HG03108 (cell line): Measurements from ENCODE around the gene GCHFR.

Source experiments
- ATAC-seq: cut with Tn5 transposase; IDR thresholded peaks from one replicate; pipeline ENCODE4 v1.9.1; 2021; ENCODE audit warnings: moderate library complexity; ENCODE audit not compliant: unreplicated experiment

The GCHFR gene

DNA sequence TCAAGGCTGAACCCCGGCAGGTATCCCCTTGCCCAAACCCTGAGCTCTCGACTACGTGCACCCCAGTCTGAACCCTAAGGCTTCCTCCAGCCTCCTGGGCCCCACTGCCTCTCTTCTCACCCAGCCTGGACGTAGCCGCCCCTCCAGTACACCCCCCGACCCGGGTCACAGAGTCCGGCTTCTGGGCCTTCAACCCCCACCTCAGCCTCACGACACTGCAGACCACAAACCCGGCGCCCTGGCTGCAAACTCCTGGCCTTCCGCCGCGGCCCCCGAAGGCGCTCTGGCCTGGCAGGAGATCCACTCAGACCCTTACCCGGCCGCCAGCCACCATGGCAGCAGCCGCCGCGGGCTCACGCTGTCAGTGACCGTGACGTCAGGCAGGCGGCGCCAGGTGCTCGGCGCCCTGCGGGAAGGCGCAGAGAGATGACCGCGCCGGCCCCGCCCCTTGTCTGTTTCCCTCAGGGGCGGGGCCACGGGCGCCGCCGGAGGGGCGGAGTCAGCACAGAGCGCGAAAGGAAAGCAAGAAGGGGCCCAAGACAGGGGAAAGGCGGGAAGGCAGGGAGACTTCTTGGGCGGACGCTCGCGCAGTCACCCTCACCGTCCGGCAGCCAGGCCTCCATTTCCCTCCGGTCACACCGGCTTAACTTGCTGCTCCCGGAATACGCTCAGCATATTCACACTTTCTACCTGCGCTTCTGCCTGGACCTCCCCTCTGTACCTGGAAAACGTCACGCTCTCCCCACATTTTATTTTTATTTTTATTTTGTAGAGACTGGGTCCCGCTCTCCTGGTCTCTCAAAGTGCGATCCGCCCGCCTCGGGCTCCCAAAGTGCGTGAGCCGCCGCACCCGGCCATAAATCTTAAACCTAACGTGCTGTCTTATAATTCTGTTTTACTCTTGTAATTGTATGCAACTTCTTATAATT lies 8.7 kb upstream of the GCHFR start, which contains the start of gene RMDN3:
Gene RMDN3 (minus strand): TSS at position 372 of the 929 bp plus-strand sequence. CDS start 471 bp downstream, outside the sequence.
- peak; percentile 68 for ATAC-seq

DNA sequence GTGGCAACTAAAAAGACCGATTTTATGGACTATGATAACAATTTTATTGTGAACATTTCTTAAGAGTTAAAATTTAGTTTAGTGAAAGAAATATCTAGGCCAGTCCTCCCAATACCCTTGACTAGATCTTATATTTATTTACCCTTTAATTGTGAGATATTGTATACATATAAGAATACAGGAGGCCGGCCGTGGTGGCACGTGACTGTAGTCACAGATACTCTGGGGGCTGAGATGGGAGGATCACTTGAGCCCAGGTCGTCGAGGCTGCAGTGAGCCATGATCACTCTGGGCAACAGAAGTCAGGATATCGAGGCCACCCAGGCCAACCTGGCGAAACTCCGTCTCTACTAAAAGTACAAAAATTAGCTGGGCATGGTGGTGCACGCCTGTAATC lies 8.1 kb upstream of the GCHFR start:
- no peak for ATAC-seq

DNA sequence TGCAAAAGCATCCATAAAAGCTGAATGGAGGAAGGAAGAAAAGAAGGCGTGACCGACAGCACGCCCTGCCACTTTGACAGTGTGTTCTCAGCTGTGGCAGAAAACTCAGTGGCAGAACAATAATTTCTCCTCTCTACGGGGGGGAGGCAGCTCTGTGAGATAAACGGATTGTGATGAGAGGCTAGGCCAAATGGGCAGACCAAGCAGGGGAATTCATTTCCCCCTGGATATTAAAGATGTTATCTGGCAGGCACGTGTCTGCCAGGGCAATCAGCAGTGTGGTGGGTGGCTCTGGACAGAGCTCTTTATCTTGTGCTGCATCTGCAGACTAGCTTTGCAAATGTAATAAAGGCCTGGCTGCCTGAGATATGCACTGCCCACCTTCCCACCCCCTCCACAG lies 6.9 kb upstream of the GCHFR start:
- ATAC-seq = no peak

DNA sequence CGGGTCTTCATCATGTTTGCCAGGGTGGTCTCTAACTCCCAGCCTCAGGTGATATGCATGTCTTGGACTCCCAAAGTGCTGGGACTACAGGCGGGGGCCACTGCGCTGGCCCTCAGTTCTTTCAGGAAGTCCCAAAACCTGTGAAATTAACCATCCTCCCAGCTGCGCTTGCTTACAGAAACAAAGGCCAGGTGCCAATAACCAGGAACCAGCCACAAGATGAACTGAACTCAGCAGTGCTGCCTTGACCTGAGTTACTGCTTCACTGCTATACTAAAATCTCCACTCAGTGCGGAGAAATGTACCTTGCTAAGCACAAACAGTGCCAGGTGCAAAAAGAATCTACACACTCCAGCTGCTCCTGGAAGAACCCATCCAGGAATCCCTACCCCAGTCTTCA lies 3.9 kb upstream of the GCHFR start:
- no peak for ATAC-seq

DNA sequence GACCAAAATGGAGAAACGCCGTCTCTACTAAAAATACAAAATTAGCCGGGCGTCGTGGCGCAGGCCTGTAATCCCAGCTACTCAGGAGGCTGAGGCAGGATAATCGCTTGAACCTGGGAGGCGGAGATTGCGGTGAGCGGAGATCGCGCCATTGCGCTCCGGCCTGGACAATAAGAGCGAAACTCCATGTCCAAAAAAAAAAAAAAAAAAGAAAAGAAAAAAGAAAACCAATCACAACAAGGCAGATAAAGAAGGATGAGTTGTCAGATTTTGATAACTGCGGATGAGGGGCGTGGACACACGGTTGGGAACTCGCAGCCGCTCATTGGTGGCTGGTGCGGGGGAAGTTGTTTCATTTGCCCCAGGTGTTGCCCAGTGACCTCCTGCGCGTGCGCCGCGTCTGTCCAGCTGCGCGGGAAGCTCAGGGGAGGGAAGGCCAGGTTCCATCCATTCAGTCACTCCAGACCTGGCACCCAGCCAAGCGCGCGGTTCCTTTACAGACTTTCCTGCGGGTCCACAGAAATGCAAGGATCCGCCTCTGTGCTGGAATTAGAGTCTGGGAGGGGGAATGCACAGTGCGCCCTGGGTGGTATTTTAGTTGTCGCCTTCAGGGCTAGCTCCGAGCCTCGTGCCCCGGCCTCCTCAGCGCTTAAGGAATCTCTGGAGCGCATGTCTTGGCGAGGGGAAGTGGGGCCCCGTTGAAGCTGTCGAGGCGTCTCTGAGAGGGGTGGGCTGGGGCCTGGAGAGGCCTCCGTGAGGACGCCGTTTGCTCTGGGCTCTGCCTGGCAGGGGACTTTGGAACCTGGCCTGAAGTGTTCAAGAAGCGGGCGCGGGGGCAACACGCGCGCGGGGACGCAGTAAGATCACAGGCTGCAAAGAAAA lies 708 bp upstream of the GCHFR start:
- no peak for ATAC-seq

DNA sequence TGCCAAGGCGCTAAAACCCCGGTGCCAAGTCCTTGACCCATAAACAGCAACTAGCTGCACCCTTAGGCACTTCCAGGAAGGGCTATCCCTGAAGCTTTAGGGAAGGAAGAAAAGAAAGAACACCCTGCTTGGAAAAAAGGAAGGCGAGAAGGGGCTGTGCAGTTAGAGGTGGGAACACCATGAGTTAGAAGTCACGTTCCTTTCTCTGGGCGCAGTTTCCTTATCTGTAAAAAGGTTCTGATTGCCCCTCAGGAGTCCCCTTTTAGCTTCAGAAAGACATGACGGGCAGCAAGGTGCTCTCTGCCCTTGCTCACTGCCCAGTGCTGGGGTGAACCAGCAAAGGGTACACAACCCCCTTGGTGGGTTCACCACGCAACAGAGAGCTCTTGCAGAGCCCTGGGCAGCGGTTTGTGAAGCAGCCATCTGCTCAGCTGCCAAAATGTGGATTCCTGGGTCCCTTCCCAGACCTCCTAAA lies 798 bp downstream of the GCHFR start:
- no peak for ATAC-seq

DNA sequence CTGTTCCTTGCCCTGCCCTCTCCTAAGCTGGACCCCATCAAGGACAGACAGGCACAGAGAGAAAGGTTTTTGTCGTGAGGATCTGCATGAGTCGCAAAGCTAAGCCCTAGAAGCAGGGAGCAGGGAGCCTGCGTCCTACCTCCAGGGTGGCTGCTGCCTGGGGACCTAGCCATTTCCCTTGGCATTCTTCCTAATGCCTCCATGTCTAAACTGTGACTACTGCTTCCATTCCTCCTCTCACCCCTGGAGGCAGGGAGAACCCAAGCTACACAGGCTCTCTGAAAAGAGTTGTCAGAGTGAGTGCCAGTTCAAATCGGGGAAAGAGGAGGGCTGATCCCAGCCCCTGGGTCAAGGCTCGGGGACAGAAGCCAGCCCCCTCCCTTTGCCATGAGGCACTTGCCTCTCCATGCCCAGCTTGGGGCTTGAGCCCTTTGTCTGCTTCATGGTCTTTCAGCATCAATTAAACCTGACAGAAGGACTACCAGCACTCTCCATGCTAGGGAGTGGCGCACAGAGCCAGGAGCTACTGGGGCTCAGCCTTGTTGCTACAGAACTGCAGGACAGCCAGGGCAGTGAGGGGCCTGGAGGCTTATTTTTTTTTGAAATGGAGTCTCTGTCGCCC lies 2.4 kb downstream of the GCHFR start:
- no peak for ATAC-seq

DNA sequence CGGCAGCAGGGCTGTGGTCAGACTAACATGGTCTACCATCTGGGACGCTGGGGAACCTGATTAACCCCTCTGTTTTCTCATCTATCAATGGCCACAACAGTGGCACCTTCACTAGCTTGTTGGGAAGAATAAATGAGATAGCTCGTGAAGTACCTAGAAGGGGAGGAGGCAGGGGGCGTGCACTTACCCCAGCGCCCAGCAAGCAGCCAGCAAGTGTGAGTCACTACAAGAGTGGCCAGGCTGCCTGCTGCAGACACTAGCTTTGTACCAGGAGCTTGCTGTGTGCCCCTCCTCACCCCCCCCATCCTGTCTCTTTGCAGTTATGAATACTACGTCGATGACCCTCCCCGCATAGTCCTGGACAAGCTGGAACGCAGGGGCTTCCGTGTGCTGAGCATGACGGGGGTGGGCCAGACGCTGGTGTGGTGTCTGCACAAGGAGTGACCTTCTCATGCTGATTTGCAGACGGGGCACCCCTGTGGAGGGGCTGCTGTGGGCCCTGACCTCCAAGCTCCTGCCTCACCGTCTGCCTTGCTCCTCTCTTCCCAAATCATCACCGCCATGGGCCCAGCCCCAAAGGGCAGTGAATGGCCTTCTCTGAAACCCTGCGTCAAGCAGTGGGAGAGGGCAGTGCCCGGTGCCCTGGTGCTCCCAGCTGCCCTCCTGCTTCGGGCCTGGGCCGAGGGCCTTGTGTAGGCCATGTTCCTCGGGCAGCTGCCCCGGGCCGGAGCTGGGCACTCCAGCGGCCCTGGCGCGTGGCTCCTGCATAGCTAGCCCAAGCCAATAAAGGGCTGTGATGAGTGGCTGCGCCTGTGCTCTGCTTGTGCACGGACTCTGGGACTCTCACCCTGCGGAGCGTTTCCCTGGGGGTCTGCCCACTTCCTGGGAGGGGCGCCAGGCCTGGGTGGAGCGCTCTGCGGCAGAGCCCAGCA lies 3.3 kb downstream of the GCHFR start:
- ATAC-seq = no peak

DNA sequence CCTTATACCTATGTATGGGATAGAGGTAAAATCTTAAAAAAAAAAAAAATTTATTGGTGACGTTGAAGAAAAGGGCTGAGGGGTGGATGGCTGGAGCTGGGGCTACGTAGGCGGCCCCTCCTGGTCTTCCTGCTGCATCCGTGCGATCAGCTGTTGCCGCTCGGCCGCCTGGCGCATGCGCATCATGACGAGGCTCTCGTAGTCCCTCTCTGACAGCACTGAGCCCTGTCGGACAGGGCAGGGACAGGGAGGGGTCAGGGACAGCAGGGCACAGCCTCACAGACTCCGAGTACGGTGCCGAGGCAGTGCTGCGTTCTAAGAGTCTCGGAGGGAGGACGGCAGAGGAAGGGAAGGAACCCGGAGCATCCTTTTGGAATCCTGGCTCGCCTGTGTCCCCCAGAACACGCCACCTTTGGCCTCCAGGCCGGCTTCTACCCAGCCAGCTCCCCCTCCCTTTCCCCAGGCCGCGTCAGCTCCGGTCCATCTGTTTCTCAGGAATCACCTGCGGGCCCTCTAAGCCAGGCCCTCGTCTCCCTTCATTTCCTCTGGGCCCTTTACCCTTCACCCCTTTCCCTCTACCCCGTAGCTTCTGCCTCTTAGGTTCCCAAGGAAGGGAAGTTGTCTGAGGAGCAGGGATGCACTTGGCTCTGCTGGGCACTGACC lies 4.1 kb downstream of the GCHFR start:
- ATAC-seq = no peak

DNA sequence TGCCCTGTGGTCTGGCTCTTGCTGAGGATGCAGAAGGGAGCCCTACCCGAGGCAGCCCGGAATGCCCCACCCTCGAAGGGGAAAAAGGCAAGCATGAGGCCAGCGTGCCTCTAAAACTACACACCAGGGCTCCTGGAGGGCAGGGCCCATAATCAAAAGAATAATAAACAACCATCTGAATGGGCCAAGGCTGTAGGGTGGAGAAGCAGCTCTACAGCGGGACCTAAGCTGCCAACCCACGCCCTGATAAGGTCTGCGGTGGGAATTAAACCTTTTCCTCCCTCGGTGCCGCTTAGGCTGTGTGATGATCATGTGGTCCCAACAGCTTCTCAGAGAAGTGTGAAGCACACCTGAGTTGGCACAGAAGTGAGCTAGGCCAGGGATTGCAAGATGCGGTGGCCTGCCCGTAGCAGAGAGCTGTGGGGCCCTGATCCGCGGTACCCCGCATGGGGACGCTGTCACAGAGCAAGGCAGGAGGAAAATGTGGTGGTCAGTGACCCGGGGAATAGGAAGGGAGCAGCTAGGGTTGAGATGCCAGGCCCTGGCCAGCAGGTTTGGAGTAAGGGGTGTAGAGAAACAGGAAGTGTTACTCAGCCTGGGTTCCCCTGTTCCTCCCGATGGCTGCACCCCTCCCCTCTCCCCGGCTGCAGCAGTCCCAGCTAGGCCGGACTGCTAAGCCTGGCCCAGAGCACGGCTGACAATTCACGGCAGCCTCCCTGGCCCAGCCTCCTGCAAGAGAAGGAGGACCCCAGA lies 4.8 kb downstream of the GCHFR start:
- no peak for ATAC-seq

DNA sequence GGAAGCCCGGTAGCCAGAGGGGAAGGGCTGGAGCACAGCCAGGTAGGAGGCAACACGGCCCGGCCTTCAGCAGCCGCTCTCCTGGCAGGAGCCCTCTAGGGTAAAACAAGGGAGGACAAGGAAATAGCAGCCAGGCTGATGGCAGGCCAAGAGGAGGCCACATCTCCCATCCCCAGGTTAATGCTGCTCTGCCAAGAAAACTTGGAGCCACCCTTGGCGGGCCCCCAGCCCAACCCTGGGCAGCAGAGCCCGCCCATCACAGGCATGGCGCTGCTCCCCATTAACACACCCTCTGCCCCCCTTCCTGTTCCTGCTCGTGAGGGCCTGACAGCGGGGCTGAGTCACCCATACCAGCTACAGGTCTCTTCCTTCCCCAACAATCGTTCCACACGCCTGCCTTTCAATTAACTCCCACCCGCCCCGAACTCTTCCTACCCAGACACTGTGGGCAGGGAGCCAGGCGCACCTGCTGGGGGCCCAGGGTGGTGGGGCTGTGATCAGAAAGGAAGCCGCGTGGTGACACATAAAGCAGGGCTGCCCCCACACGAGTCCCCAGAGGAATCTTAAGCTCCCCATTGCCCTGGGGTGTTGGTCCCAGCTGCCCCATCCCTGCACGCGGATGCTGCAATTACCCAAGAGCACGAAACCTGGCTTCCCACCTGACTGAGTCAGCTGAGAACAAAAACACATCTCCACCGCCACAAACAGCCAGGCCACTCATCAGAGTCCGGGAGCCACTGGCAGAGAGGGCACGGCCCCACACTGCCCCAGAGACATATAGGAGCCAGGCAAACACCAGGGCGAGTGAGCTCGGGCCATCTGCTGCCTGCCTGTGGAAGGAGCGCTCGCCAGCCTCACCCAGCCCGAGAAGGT lies 5.6 kb downstream of the GCHFR start, which contains the start of gene C15orf62:
Gene C15orf62 (plus strand): TSS at position 707 of the 873 bp plus-strand sequence. CDS start 516 bp downstream, outside the sequence.
- peak; percentile 40 for ATAC-seq

DNA sequence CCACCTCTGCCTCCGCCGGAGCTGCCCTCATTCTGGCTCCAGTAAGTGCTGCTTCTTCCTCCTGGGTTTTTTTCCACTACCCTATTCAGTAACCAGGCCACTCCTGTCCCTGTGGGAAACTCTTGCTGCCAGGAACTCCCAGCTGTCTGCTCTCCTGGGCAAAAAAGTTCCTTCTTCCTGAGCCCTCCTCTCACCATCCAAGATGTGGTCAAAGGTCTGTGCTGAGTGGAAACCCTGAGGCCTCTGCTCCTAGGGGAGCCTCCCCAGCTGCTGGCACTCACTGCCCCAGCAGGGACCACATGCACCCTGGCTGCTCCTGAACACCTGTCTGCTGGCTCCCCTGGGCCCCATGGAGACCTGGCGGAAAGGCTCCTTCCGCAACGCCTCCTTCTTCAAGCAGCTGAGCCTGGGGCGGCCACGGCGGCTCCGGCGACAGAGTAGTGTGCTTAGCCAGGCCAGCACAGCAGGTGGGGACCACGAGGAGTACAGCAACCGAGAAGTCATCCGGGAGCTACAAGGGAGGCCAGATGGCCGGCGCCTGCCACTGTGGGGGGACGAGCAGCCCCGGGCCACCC lies 6.4 kb downstream of the GCHFR start:
- ATAC-seq = no peak

DNA sequence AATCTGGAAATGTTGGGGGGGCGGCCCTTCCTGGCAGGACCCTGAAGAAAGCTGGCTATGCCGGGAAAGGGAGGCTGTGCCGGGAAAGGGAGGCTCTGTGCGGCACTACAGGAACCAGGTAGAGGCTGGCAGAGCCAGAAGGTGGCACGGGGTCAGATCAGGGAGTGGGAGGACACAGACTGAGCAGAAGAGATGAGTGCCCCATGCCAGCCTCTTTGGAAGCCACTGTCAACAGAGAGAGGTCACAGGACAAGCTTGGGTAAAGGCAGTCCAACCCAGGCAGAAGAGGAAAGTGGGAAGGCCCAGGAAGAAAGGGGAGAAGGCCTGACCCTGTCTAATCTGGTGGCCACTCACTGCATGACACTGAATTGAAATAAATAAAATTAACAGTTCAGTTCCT lies 7.4 kb downstream of the GCHFR start:
- ATAC-seq = no peak

DNA sequence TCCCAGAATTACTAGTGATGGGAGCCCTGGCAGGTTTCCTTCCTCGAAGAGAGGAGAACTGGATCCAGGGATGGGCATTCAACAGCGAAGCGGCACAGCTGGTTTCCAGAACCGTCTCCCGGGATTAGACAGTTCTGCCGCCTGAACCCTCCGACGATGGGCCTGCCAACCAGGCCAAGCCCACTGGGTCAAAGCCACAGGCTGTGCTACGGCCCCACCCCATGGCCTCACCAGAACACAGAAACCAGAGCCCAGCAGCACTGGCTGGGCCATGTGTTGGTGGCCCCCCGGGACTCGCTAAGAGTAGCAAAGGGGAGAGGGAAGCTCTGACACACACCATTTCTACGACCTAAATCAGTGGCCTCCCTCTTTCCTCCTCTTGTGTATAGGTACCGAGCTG lies 8.1 kb downstream of the GCHFR start:
- ATAC-seq = no peak

DNA sequence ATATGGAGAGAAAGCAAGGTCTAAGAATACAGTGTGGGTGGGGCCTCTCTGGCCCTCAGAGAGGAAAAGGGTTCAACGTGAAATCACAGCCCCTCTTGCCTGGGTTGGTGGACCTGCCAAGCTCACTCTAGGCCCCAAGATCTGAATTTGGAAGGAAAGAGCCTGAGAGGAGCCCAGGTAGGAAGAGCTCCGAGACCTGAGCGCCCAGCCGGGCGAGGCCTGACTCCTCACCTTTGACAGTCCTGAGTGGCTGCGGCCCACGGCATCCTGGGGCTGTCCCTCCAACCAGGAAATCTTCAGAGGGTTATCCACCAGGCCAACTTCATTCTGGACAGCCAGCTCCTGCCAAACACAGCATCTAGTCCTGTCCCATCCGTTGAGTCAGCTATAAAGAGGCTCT lies 9.6 kb downstream of the GCHFR start:
- no peak for ATAC-seq

DNA sequence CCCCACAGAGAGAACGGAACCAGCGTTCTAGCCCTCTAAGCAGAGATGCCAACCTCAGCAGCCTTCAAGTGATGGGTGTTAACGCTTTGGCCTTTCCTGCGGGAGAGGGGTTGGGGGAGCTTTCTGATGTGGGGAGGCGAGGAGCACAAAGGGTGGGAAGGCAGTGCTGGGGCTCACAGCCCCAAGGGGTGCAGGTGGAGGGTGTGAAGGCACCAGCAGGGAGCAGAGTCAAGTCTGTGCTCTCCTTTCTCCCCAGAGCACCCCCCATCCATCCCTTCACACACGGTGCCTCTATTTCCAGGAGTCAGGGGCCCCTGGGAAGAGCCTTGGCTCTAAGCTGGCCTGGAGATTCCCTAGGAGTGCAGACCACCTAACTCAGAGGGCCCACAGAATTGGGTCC lies 10.0 kb downstream of the GCHFR start:
- ATAC-seq = no peak

DNA sequence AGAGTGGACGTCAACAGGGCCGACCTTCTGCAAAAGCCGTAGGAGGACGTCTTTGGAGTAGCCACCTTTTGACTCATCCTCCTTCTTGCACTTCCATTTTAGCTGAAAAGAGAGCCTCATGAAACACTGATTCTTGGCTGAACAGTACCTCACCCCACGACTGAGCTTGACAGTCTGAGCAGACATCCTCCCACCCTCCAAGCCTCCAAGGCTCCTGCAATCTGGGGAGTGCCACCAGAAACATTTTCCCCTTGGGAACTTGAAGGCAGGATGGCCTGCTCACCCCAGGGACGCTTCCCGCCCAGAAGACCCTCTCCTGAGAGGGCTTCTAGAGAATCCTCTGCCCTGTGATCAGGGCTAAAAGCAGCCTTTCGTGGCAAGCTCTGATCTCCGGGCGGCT lies 11.1 kb downstream of the GCHFR start:
- no peak for ATAC-seq
